Measurements from ENCODE around the gene PDK2.

DNA sequence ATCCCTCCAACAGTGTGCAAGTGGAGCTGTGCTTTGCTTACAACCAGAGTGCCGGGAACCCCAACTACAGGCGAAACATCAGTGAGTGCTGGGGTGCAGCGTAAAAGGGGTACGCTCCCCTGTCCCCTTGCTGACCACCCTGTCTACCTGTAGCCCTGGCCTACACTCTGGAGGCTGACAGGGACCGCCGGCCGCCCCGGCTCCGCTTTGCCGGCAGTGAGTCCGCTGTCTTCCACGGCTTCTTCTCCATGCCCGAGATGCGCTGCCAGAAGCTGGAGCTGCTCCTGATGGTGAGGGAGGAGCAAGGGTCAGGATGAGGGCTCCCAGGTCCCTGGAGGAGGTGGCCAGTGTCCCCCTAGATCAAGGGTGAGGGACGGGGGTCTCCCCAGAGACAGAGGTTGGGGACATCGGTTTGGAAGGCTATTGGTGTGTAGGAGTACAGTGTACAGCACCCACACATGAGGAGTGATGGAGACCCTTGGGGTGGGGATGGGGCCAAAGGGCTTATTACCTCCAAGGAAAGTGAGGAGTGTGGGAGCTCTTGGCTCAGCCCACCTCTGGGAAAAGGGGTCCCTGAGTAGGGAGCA is 19.6 kb upstream of the PDK2 start:
- TF ChIP-seq, protein P1, sequence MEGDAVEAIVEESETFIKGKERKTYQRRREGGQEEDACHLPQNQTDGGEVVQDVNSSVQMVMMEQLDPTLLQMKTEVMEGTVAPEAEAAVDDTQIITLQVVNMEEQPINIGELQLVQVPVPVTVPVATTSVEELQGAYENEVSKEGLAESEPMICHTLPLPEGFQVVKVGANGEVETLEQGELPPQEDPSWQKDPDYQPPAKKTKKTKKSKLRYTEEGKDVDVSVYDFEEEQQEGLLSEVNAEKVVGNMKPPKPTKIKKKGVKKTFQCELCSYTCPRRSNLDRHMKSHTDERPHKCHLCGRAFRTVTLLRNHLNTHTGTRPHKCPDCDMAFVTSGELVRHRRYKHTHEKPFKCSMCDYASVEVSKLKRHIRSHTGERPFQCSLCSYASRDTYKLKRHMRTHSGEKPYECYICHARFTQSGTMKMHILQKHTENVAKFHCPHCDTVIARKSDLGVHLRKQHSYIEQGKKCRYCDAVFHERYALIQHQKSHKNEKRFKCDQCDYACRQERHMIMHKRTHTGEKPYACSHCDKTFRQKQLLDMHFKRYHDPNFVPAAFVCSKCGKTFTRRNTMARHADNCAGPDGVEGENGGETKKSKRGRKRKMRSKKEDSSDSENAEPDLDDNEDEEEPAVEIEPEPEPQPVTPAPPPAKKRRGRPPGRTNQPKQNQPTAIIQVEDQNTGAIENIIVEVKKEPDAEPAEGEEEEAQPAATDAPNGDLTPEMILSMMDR (IDR thresholded peaks at IDR 0.05), result no peak
- no peak for TF ChIP-seq POLR2A (IDR thresholded peaks at IDR 0.05)
- no peak for TF ChIP-seq POLR2AphosphoS5 (IDR thresholded peaks at IDR 0.05)
